Adipocyte (in vitro differentiated cells): ENCODE data around the gene CYP2A7.
A peak's percentile ranks its signal among the peaks of the same experiment; 100 is the strongest.
"Not testable (repeated sequence)": the region's sequence is repeated elsewhere in the genome, so short reads cannot be mapped to it uniquely, and the experiment has no call there.

Experiments used
- DNase-seq: peaks from one replicate; pipeline ENCODE4 v3.0.0-alpha.2; 2015; ENCODE audit warnings: low read depth
- H3K27me3 ChIP-seq: replicated peaks from 2 replicates; pipeline ENCODE4 v1.7.0; 2013; ENCODE audit warnings: mild to moderate bottlenecking, low read length, moderate library complexity; ENCODE audit not compliant: control insufficient read depth, insufficient read depth
- H3K36me3 ChIP-seq: 2 replicates; pipeline ENCODE4 v1.7.0; 2013; ENCODE audit warnings: low read length, mild to moderate bottlenecking, moderate library complexity; ENCODE audit not compliant: control insufficient read depth, insufficient read depth, severe bottlenecking
- H3K4me1 ChIP-seq: 2 replicates; pipeline ENCODE4 v1.7.0; 2013; ENCODE audit warnings: mild to moderate bottlenecking, low read length, moderate library complexity; ENCODE audit not compliant: control insufficient read depth, insufficient read depth
- H3K4me3 ChIP-seq: 2 replicates; pipeline ENCODE4 v1.7.0; 2013; ENCODE audit warnings: mild to moderate bottlenecking, low read length, moderate library complexity
- H3K9ac ChIP-seq: 2 replicates; pipeline ENCODE4 v1.7.0; 2013; ENCODE audit warnings: mild to moderate bottlenecking, low read length, moderate library complexity
- H3K9me3 ChIP-seq: 2 replicates; pipeline ENCODE4 v1.7.0; 2013; ENCODE audit warnings: mild to moderate bottlenecking, low read length, moderate library complexity; ENCODE audit not compliant: control insufficient read depth

Gene CYP2A7

GRCh38 chr19:40864739-40865496, 17.1 kb downstream of the CYP2A7 start:
- H3K4me1 ChIP-seq = peaks cover 13% of the 10 kb centered on the region
- H3K4me3 ChIP-seq, H3K9ac ChIP-seq, H3K36me3 ChIP-seq, H3K27me3 ChIP-seq, DNase-seq, H3K9me3 ChIP-seq: not testable (repeated sequence)

GRCh38 chr19:40862785-40863184, 19.2 kb downstream of the CYP2A7 start:
- Histone ChIP-seq H3K36me3 (no peaks in the 10 kb centered on the region), H3K4me3 (no peak overlapping the region), H3K4me1 (peaks cover 19% of the 10 kb centered on the region), H3K27me3 (no peaks in the 10 kb centered on the region), H3K9ac (peak overlapping the region; percentile 11), H3K9me3 (no peaks in the 10 kb centered on the region)
- DNase-seq = peak; percentile 41

GRCh38 chr19:40862333-40862732, 19.7 kb downstream of the CYP2A7 start:
- Histone ChIP-seq H3K4me3 (no peak overlapping the region), H3K27me3 (no peaks in the 10 kb centered on the region), H3K4me1 (peaks cover 19% of the 10 kb centered on the region), H3K36me3 (no peaks in the 10 kb centered on the region), H3K9ac (peak overlapping the region; percentile 11), H3K9me3 (no peaks in the 10 kb centered on the region)
- peak; percentile 17 for DNase-seq

- no peak overlapping the region for H3K9ac ChIP-seq
- DNase-seq = no peak
- H3K36me3 ChIP-seq = no peaks in the 10 kb centered on the region
- H3K27me3 ChIP-seq = no peaks in the 10 kb centered on the region
- peaks cover 17% of the 10 kb centered on the region for H3K4me1 ChIP-seq
- H3K4me3 ChIP-seq = no peak overlapping the region
- no peaks in the 10 kb centered on the region for H3K9me3 ChIP-seq
Measured at GRCh38 chr19:40858109-40858508, 23.9 kb downstream of the CYP2A7 start.

GRCh38 chr19:40852467-40853152, 29.4 kb downstream of the CYP2A7 start:
- not testable (repeated sequence) for DNase-seq, H3K27me3 ChIP-seq, H3K36me3 ChIP-seq, H3K9me3 ChIP-seq, H3K4me1 ChIP-seq, H3K9ac ChIP-seq, H3K4me3 ChIP-seq

- H3K27me3 ChIP-seq, H3K36me3 ChIP-seq, H3K9me3 ChIP-seq, DNase-seq, H3K9ac ChIP-seq, H3K4me1 ChIP-seq, H3K4me3 ChIP-seq: not testable (repeated sequence)
Measured at GRCh38 chr19:40850277-40850676, 31.8 kb downstream of the CYP2A7 start, which contains the start of gene CYP2A6. Gene CYP2A6, minus strand, starts transcription at chr19:40850447. Its CDS starts 21 bp downstream, at chr19:40850426.

GRCh38 chr19:40846722-40847121, 35.3 kb downstream of the CYP2A7 start:
- DNase-seq, H3K9me3 ChIP-seq, H3K27me3 ChIP-seq, H3K9ac ChIP-seq, H3K4me3 ChIP-seq, H3K36me3 ChIP-seq, H3K4me1 ChIP-seq: not testable (repeated sequence)

GRCh38 chr19:40843653-40844052, 38.4 kb downstream of the CYP2A7 start:
- H3K9me3 ChIP-seq, H3K9ac ChIP-seq, H3K4me3 ChIP-seq, H3K27me3 ChIP-seq, H3K36me3 ChIP-seq, H3K4me1 ChIP-seq, DNase-seq: not testable (repeated sequence)

GRCh38 chr19:40842997-40843652, 38.9 kb downstream of the CYP2A7 start:
- H3K4me3 ChIP-seq, H3K9me3 ChIP-seq, H3K36me3 ChIP-seq, DNase-seq, H3K4me1 ChIP-seq, H3K9ac ChIP-seq, H3K27me3 ChIP-seq: not testable (repeated sequence)

GRCh38 chr19:40842012-40842411, 40.0 kb downstream of the CYP2A7 start:
- not testable (repeated sequence) for H3K9me3 ChIP-seq, H3K9ac ChIP-seq, H3K27me3 ChIP-seq, H3K4me3 ChIP-seq, H3K4me1 ChIP-seq, DNase-seq, H3K36me3 ChIP-seq

- H3K27me3 ChIP-seq, H3K4me3 ChIP-seq, H3K4me1 ChIP-seq, H3K9me3 ChIP-seq, H3K9ac ChIP-seq, H3K36me3 ChIP-seq, DNase-seq: not testable (repeated sequence)
Measured at GRCh38 chr19:40838477-40838876, 43.6 kb downstream of the CYP2A7 start.
